GM13976 (cell line): ENCODE results near the gene C16orf87.
A peak's percentile ranks its signal among the peaks of the same experiment; 100 is the strongest.
"Not testable (repeated sequence)": the region's sequence is repeated elsewhere in the genome, so short reads cannot be mapped to it uniquely, and the experiment has no call there.

ENCODE experiments used
- DNase-seq: peaks from one replicate; pipeline ENCODE4 v3.0.0; 2012; ENCODE audit warnings: low spot score
- CTCF ChIP-seq: IDR thresholded peaks from 2 replicates; pipeline ENCODE4 v1.5.1; 2012; ENCODE audit warnings: borderline replicate concordance, mild to moderate bottlenecking; ENCODE audit not compliant: insufficient read depth; ENCODE audit errors: extremely low read depth, missing control alignments, control extremely low read depth
- in situ Hi-C: fragments of 300-500 bp; cut with MboI; formaldehyde crosslinking; loops from one replicate; pipeline ENCODE4 v1.12.0; 2022; ENCODE audit warnings: low sequenced_read_pairs, mixed read lengths, inconsistent platforms; ENCODE audit not compliant: unreplicated experiment

Gene C16orf87

DNA sequence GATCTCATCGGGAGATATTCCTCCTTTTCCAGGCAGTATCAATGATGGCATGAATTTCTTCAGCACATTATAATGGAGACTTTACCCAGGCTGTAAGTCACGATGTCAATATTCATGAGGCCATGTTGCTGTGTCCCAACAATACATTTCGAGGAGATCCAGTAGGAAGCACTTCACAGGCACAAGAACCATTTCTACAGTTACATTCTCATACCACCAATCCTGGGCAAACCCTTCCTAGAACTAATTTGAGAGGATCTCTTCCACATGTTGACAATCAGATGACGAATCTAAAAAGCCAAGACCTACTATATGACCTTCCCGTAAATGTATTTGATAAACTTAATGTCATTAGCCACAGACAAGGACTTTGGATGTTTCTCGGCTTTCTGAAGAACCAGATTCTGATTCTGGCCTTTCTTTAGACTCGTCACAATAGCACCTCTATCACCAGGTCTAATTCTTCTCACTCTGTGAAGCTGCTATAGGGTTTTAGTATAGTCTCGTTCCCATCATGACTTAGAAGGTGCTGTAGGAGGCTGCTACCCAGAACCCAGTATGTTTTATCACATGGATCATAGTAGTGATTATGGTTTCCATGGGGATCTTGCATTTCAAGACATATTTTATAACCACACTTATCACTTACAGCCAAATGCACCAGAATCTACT lies 40.2 kb downstream of the C16orf87 start:
- no peak for TF ChIP-seq CTCF
- in situ Hi-C loops, result no loop called here
- no peak for DNase-seq

DNA sequence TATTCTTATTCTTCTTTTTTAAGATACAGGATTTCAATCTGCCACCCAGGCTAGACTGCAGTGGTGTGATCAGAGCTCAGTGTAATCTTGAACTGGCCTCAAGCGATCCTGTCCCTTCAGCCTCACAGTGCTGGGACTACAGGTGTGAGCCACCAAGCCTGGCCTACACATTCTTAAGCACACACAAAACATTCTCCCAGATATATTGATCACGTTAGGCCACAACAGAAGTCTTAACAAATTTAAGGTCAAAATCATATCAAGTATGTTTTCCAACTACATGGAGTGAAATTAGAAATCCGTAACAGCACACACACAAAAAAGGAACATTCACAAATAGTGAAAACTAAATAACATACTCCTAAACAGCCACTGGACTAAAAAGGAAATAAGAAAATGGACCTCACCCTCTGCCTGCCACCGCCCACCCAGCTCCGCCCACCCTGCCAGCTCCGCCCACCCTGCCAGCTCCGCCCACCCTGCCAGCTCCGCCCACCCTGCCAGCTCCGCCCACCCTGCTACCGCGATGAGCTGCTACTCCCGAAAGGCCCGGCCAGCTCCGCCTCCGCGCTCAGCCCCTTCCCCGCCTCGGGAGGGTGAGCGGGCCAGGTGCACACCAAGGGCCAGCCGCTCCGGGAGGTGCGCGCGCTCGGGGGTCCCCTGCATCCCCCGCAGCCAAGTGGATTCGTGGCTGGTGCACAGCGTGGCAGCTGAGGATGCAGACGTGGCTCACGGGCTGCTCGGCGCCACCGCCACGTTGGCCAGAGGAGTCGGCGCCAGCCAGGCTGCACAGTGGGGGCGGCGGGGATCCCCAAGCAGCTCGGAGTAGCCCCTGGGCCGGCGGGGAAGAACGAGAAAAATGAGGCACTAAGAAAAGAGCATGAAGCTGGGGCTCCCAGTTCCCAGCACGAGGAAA lies 41.2 kb downstream of the C16orf87 start:
- in situ Hi-C loops, result no loop called here
- DNase-seq, result peak; percentile 90
- no peak for TF ChIP-seq CTCF

GRCh38 chr16:46788891-46789474 lies 42.0 kb downstream of the C16orf87 start:
- no peak for DNase-seq
- no peak for TF ChIP-seq CTCF
- in situ Hi-C loops, result no loop called here

GRCh38 chr16:46787909-46788308 lies 43.1 kb downstream of the C16orf87 start:
- in situ Hi-C loops, result no loop called here
- TF ChIP-seq CTCF, result no peak
- peak; percentile 62 for DNase-seq

- in situ Hi-C loops, result no loop called here
- no peak for TF ChIP-seq CTCF
- no peak for DNase-seq
Observed at GRCh38 chr16:46785076-46785845, 45.7 kb downstream of the C16orf87 start.

DNA sequence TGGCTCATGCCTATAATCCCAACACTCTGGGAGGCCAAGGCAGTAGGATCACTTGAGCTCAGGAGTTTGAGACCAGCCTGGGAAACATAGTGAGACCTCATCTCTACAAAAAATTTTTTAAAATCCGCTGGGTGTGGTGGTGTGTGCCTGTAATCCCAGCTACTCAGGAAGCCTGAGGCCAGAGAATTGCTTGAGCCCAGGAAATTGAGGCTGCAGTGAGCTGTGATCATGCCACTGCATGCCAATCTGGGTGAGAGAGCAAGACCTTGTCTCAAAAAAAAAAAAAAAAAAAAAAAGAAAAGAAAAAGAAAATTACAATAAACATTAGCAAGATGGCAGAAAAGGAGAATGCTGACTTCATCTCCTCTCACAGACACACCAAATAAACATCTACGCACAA lies 46.4 kb downstream of the C16orf87 start:
- DNase-seq, in situ Hi-C loops: not testable (repeated sequence)
